Motor neuron (in vitro differentiated cells): ENCODE results near the gene FYTTD1. TPM values are rescaled to one million over a fixed set of nuclear protein-coding genes. Genes with fewer than 3 reads are reported as not detected.

Experiments
- ATAC-seq, 8 experiments: fragments of 200-7000 bp; cut with Tn5 transposase; replicated peaks in 6 of 8; 2 replicates each; pipeline ENCODE4 v1.8.0; 2021; ENCODE audit warnings: mild to moderate bottlenecking in 8 of 8, moderate library complexity in 8 of 8
- H3K27ac ChIP-seq, 2 donors: fragments of 250-450 bp; sonication (Bioruptor Pico); 2 replicates each; pipeline ENCODE4 v1.9.0; 2021; ENCODE audit warnings: antibody characterized with exemption in 2 of 2, mild to moderate bottlenecking in 2 of 2, moderate library complexity in 1 of 2
- H3K4me1 ChIP-seq, 2 donors: fragments of 250-450 bp; sonication (Bioruptor Pico); replicated peaks in 1 of 2; 2 replicates each; pipeline ENCODE4 v1.6.1; 2021; ENCODE audit warnings: antibody characterized with exemption in 2 of 2, mild to moderate bottlenecking in 2 of 2, moderate library complexity in 1 of 2
- H3K4me3 ChIP-seq, 5 donors: fragments of 250-450 bp; sonication (Bioruptor Pico); 2 replicates each; pipeline ENCODE4 v1.9.0; 2021; ENCODE audit warnings: antibody characterized with exemption in 5 of 5, mild to moderate bottlenecking in 5 of 5, moderate library complexity in 4 of 5
- WGBS, 10 experiments: fragments of 450-650 bp; shearing (Covaris generic); methylation state at CpG; one replicate each; pipeline ENCODE4 v1.0.0; 2022; 5-methylcytosine and 5-hydroxymethylcytosine counted together
- in situ Hi-C, 9 experiments: fragments of 400-800 bp; cut with MboI; loops; one replicate each; pipeline ENCODE4 v1.15.0; 2021; ENCODE audit warnings: low sequenced_read_pairs in 9 of 9, low pct_unique_long_range_greater_than_20kb in 2 of 9; ENCODE audit not compliant: unreplicated experiment in 9 of 9
- total RNA-seq, 8 experiments: library from RNA; unstranded; fragments of 300-600 nt; gene quantifications; 2 replicates each; pipeline versions ENCODE4 v1.2.3 to v1.2.4, GENCODE V29; 2022

FYTTD1 gene
- total RNA-seq, 8 experiments from 2014 or later = 26.7 to 65.0 (median 33.3) TPM

DNA sequence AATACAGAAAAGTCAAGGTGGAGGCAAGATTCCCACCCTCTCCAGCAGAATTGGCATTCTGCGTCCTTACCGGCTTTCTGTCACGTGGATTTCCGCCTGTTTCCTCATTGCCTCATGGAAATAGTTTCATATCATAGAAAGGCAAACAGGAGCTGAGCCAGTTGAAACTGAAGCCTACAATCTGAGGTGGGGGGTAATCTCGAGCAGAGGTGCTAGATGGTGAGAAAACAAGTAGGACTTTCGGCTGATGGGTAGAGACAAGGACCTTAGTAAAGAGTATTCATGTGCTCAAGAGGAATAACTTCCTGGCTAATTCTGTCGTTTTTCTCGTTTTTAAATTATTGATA is 81.3 kb downstream of the FYTTD1 start:
- ATAC-seq = no peak
- WGBS, 10 experiments = 80 to 98% (median 93%) methylated on average over 1 to 8 of the region's 8 CpGs
- H3K4me3 ChIP-seq = no peak overlapping the region
- in situ Hi-C loops = no loop called here
- H3K27ac ChIP-seq = no peak overlapping the region
- no peaks in the 10 kb centered on the region for H3K4me1 ChIP-seq

DNA sequence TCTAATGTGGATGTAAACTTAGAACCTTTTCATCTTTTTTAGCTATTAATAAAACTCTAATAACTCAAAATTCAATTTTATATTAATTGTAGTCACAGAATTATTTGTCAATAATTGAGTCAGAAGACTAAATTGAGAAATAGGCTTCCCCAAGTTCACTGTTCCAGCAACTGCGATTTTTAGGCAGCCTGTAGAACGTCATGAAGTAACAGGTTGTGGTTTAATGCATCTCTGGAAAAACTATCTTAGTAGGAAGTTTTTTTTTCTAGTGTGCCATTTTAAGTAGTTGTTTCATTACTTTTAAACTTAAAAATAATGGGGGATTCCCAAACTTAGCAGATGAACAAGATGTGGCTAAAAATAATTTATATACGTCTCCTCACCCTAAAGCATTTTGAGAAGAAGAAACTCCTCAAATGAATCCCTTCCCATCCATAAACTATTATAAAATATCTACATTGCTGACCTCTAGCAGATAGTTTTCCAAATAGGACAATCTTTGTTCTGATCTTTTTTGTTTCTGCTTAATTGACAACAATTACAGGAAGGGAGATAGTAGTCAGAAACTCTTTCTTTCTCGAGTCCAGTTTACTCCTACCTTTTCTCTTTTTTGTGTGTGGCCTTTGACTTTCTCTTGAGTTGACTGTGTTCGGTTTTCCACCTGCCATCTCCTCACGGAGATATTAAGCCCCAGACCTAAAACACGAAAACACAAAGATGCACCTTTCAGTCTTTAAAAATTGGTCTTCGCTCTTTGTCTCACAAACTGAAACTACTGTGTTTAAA is 84.4 kb downstream of the FYTTD1 start:
- in situ Hi-C loops = no loop called here
- ATAC-seq = no peak

DNA sequence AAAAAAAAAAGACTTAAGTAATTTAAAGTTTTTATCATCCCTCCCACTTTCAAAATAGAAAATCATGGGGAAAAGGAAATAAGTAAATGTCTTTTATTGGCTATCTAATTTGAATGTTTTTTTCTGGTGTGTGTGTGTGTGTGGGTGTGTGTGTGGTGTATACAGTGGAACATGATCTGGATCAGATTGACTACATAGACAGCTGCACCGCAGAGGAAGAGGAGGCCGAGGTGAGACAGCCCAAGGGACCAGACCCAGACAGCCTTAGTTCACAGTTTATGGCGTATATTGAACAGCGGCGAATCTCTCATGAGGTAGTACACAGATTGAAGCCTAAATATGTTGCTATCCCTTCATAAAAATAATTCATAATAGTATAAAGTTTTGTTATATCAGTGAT is 85.8 kb downstream of the FYTTD1 start:
- Histone ChIP-seq H3K4me1 (no peaks in the 10 kb centered on the region), H3K4me3 (no peak overlapping the region), H3K27ac (no peak overlapping the region)
- no peak for ATAC-seq
- WGBS, 10 experiments = 82 to 100% (median 97%) methylated on average over 1 to 5 of the region's 5 CpGs
- in situ Hi-C loops = no loop called here

More for the DNA sequence above, 84.4 kb downstream of the FYTTD1 start:
- WGBS, 10 experiments = 78 to 100% (median 96%) methylated on average over 2 to 8 of the region's 8 CpGs
- Histone ChIP-seq H3K4me1 (no peaks in the 10 kb centered on the region), H3K4me3 (no peak overlapping the region), H3K27ac (no peak overlapping the region)

DNA sequence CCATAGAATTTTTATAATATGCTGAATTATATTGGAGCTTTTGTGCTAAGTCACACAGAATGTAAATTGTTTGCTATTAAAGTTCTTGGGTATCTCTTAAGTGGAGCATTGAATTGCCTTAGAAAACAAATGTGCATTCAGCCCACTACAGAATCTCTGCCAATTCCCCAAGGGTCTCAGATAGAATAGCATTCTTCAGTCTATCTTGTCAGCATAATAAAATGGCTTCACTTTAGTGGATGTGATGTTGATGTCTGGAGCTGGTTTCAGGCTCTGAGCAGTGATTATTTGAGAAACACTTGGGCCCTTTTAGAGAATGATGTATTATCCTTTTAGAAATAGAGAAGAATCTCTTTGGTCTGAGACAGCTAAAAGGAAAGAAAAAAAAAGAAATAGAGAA is 86.6 kb downstream of the FYTTD1 start:
- H3K27ac ChIP-seq = no peak overlapping the region
- peak in 1 of 8 experiments; percentile 57 for ATAC-seq
- in situ Hi-C loops = no loop called here

More for the DNA sequence above, 86.6 kb downstream of the FYTTD1 start:
- Histone ChIP-seq H3K4me1 (no peaks in the 10 kb centered on the region), H3K4me3 (no peak overlapping the region)

Other genes with a start within 250 kb of the FYTTD1 start
- gene BDH1, start 193.9 kb upstream of the FYTTD1 start, total RNA-seq = 10 to 100 TPM in 2 of 8 experiments, 1 to 10 TPM in 6; 3.3 to 55.6 (median 4.3) TPM
- 10 to 100 TPM in 7 of 8 experiments, 1 to 10 TPM in 1; 5.3 to 21.6 (median 15.3) TPM for gene RUBCN, start 13.0 kb upstream of the FYTTD1 start, total RNA-seq
- gene LRCH3, start 41.4 kb downstream of the FYTTD1 start, total RNA-seq = 10 to 100 TPM; 21.8 to 89.4 (median 38.4) TPM
- 1,000 to 10,000 TPM in 7 of 8 experiments, 100 to 1,000 TPM in 1; 997 to 3,157 (median 2,160) TPM for gene RPL35A, start 200.3 kb downstream of the FYTTD1 start, total RNA-seq
- gene LMLN, start 210.3 kb downstream of the FYTTD1 start, total RNA-seq = 10 to 100 TPM in 1 of 8 experiments, 1 to 10 TPM in 7; 3.9 to 10.6 (median 4.4) TPM